Measurements from ENCODE around the gene CDC42. TPM values are rescaled to one million over a fixed set of nuclear protein-coding genes. Genes with fewer than 3 reads are reported as not detected.
"Not testable (repeated sequence)": the region's sequence is repeated elsewhere in the genome, so short reads cannot be mapped to it uniquely, and the experiment has no call there.

The CDC42 gene
- total RNA-seq, 1 donor from 2014 or later, result 366 TPM

GRCh38 chr1:22005261-22006149, 47.0 kb upstream of the CDC42 start:
- not testable (repeated sequence) for H2AFZ ChIP-seq (ENCODE audit: low read depth, low read length); H3K9me3 Mint-ChIP-seq (ENCODE audit: unreplicated experiment); FAIRE-seq

DNA sequence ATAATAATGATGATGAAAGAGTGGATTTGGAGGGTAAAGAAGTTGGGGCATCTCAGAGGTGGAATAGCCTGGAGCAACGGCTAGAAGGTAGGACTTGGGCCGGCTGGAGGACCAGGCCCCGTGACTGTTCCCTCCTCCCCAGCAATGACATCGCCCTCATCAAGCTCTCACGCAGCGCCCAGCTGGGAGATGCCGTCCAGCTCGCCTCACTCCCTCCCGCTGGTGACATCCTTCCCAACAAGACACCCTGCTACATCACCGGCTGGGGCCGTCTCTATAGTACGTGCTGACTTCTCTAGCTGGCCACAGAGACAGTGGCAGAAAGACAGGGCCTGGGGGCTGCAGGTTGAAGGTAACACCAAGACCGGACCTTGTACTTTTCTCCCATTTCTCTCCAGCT, 45.8 kb upstream of the CDC42 start:
- FAIRE-seq; H3K9me3 ChIP-seq (ENCODE audit: insufficient read depth, low read depth, low read length); H3K4me3 Mint-ChIP-seq (ENCODE audit: unreplicated experiment); H3K9me3 Mint-ChIP-seq (ENCODE audit: unreplicated experiment); H3K4me1 Mint-ChIP-seq (ENCODE audit: low read depth, unreplicated experiment); H3K9ac ChIP-seq (ENCODE audit: low read length); DNase-seq (ENCODE audit: low read depth); H4K20me1 ChIP-seq (ENCODE audit: insufficient read depth, low read length); H3K36me3 Mint-ChIP-seq (ENCODE audit: low read depth, unreplicated experiment); H3K27ac ChIP-seq (ENCODE audit: low read depth, low read length); H3K27me3 Mint-ChIP-seq (ENCODE audit: low read depth, unreplicated experiment); H3K4me2 ChIP-seq (ENCODE audit: low read length); H3K27me3 ChIP-seq (ENCODE audit: insufficient read depth, low read length); H3K4me1 ChIP-seq (ENCODE audit: insufficient read depth, low read length); H3K27ac Mint-ChIP-seq (ENCODE audit: unreplicated experiment); H3K79me2 ChIP-seq (ENCODE audit: insufficient read depth, low read length); H2AFZ ChIP-seq (ENCODE audit: low read depth, low read length); H3K4me3 ChIP-seq (ENCODE audit: insufficient read depth, low read depth, low read length); H3K36me3 ChIP-seq (ENCODE audit: insufficient read depth, low read length): not testable (repeated sequence)

More at GRCh38 chr1:22005261-22006149, 47.0 kb upstream of the CDC42 start:
- H3K79me2 ChIP-seq (ENCODE audit: insufficient read depth, low read length); H3K27me3 ChIP-seq (ENCODE audit: insufficient read depth, low read length); H3K27me3 Mint-ChIP-seq (ENCODE audit: low read depth, unreplicated experiment); H3K27ac ChIP-seq (ENCODE audit: low read depth, low read length); H3K4me2 ChIP-seq (ENCODE audit: low read length); H3K9me3 ChIP-seq (ENCODE audit: insufficient read depth, low read depth, low read length); H3K4me3 Mint-ChIP-seq (ENCODE audit: unreplicated experiment); H3K4me1 Mint-ChIP-seq (ENCODE audit: low read depth, unreplicated experiment); H3K4me1 ChIP-seq (ENCODE audit: insufficient read depth, low read length); H4K20me1 ChIP-seq (ENCODE audit: insufficient read depth, low read length); H3K4me3 ChIP-seq (ENCODE audit: insufficient read depth, low read depth, low read length); DNase-seq (ENCODE audit: low read depth); H3K36me3 ChIP-seq (ENCODE audit: insufficient read depth, low read length); H3K27ac Mint-ChIP-seq (ENCODE audit: unreplicated experiment); H3K9ac ChIP-seq (ENCODE audit: low read length); H3K36me3 Mint-ChIP-seq (ENCODE audit: low read depth, unreplicated experiment): not testable (repeated sequence)
- peak; percentile 4 for TF ChIP-seq CTCF (IDR thresholded peaks at IDR 0.05; ENCODE audit: insufficient read depth, low read depth, low read length)

GRCh38 chr1:22007262-22007661, 45.2 kb upstream of the CDC42 start:
- not testable (repeated sequence) for H3K9ac ChIP-seq (ENCODE audit: low read length); H3K27ac ChIP-seq (ENCODE audit: low read depth, low read length); H3K4me3 Mint-ChIP-seq (ENCODE audit: unreplicated experiment); H2AFZ ChIP-seq (ENCODE audit: low read depth, low read length); H3K4me1 Mint-ChIP-seq (ENCODE audit: low read depth, unreplicated experiment); H3K79me2 ChIP-seq (ENCODE audit: insufficient read depth, low read length); FAIRE-seq; H3K36me3 Mint-ChIP-seq (ENCODE audit: low read depth, unreplicated experiment); H3K36me3 ChIP-seq (ENCODE audit: insufficient read depth, low read length); H4K20me1 ChIP-seq (ENCODE audit: insufficient read depth, low read length); H3K27ac Mint-ChIP-seq (ENCODE audit: unreplicated experiment); H3K27me3 Mint-ChIP-seq (ENCODE audit: low read depth, unreplicated experiment); DNase-seq (ENCODE audit: low read depth); H3K27me3 ChIP-seq (ENCODE audit: insufficient read depth, low read length); H3K4me2 ChIP-seq (ENCODE audit: low read length); H3K4me1 ChIP-seq (ENCODE audit: insufficient read depth, low read length); H3K4me3 ChIP-seq (ENCODE audit: insufficient read depth, low read depth, low read length); H3K9me3 ChIP-seq (ENCODE audit: insufficient read depth, low read depth, low read length); H3K9me3 Mint-ChIP-seq (ENCODE audit: unreplicated experiment)

GRCh38 chr1:22009566-22009965, 42.9 kb upstream of the CDC42 start:
- not testable (repeated sequence) for H2AFZ ChIP-seq (ENCODE audit: low read depth, low read length); H3K27ac Mint-ChIP-seq (ENCODE audit: unreplicated experiment); H3K4me2 ChIP-seq (ENCODE audit: low read length); H3K36me3 ChIP-seq (ENCODE audit: insufficient read depth, low read length); H3K79me2 ChIP-seq (ENCODE audit: insufficient read depth, low read length); H3K27me3 ChIP-seq (ENCODE audit: insufficient read depth, low read length); DNase-seq (ENCODE audit: low read depth); H3K36me3 Mint-ChIP-seq (ENCODE audit: low read depth, unreplicated experiment); H3K9me3 ChIP-seq (ENCODE audit: insufficient read depth, low read depth, low read length); H3K9me3 Mint-ChIP-seq (ENCODE audit: unreplicated experiment); H3K27ac ChIP-seq (ENCODE audit: low read depth, low read length); H3K4me3 Mint-ChIP-seq (ENCODE audit: unreplicated experiment); H3K9ac ChIP-seq (ENCODE audit: low read length); H3K4me1 ChIP-seq (ENCODE audit: insufficient read depth, low read length); H4K20me1 ChIP-seq (ENCODE audit: insufficient read depth, low read length); H3K27me3 Mint-ChIP-seq (ENCODE audit: low read depth, unreplicated experiment); H3K4me3 ChIP-seq (ENCODE audit: insufficient read depth, low read depth, low read length); FAIRE-seq; H3K4me1 Mint-ChIP-seq (ENCODE audit: low read depth, unreplicated experiment)

- not testable (repeated sequence) for H3K27ac ChIP-seq (ENCODE audit: low read depth, low read length); H3K9ac ChIP-seq (ENCODE audit: low read length); FAIRE-seq; H3K4me1 Mint-ChIP-seq (ENCODE audit: low read depth, unreplicated experiment); H3K4me3 ChIP-seq (ENCODE audit: insufficient read depth, low read depth, low read length); H3K4me3 Mint-ChIP-seq (ENCODE audit: unreplicated experiment); H3K36me3 Mint-ChIP-seq (ENCODE audit: low read depth, unreplicated experiment); DNase-seq (ENCODE audit: low read depth); H3K27me3 ChIP-seq (ENCODE audit: insufficient read depth, low read length); H4K20me1 ChIP-seq (ENCODE audit: insufficient read depth, low read length); H3K9me3 Mint-ChIP-seq (ENCODE audit: unreplicated experiment); H3K27ac Mint-ChIP-seq (ENCODE audit: unreplicated experiment); H3K4me2 ChIP-seq (ENCODE audit: low read length); H2AFZ ChIP-seq (ENCODE audit: low read depth, low read length); H3K27me3 Mint-ChIP-seq (ENCODE audit: low read depth, unreplicated experiment); H3K36me3 ChIP-seq (ENCODE audit: insufficient read depth, low read length); H3K9me3 ChIP-seq (ENCODE audit: insufficient read depth, low read depth, low read length); H3K4me1 ChIP-seq (ENCODE audit: insufficient read depth, low read length); H3K79me2 ChIP-seq (ENCODE audit: insufficient read depth, low read length)
Measured at GRCh38 chr1:22012752-22013151, 39.8 kb upstream of the CDC42 start.

Measured in astrocyte (in vitro differentiated cells and primary cell).